EH (cell line): ENCODE data around the gene PLEKHA1.

Source experiments
- DNase-seq: peaks from one replicate; pipeline ENCODE4 v3.0.0-alpha.2; 2015; ENCODE audit warnings: low read depth

The PLEKHA1 gene

DNA sequence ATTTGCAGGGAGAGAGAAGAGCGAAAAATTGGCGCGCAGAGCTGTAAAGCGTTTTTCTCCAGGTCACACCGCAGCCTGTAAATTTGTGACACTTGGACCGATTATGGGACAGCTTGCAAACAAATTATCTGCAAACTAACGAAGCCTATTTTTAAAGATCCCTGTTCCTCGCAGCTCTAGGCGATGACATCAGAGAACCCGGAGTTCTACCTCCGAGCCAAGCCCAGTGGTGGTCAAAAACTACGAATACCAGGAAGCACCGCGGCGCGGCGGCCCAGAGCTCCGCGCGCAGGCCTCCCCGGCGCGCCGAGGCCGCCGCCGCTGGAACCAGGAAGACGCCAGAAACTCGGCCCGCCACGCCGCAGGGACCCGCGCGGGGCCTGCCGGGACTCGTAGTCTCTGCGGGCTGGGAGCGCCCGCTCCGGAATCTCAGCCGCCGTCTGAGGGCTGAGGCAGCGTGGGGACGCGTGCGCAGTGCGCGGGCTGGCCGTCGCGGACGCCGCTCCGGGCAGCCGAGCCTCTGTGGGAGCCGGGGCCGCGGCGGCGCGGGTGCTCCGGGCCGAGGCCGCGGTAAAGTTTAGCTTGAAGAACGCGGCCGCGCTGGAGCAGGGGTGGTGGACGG lies at the start of gene PLEKHA1:
PLEKHA1 (plus strand) TSS at position 472 of the 622 bp plus-strand sequence. CDS start 18,493 bp downstream, outside the sequence.
- DNase-seq = peak; percentile 95

GRCh38 chr10:122325235-122325634 lies 49.3 kb upstream of the PLEKHA1 start:
- no peak for DNase-seq

DNA sequence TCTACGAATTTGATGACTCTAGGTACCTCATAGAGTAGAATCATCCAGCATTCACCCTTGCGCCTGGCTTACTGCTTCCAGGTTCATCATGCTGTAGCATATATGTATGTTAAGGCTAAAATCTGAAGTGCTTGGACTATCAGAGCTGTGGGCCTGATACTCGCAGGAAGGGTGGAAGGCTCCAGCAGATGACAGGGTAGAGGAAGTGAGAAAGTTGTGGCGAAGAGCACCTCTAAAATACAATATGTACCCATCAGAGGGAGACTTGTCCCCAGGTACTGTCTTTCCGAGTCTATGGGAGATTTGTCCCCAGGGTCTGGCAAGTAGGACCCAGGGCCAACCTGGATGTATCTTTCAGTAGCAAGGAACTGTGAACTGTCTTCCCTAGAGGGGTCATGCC lies 48.1 kb upstream of the PLEKHA1 start:
- DNase-seq = no peak

- no peak for DNase-seq
Observed at GRCh38 chr10:122326806-122327205, 47.7 kb upstream of the PLEKHA1 start.

- no peak for DNase-seq
Observed at GRCh38 chr10:122327237-122328206, 47.0 kb upstream of the PLEKHA1 start.

DNA sequence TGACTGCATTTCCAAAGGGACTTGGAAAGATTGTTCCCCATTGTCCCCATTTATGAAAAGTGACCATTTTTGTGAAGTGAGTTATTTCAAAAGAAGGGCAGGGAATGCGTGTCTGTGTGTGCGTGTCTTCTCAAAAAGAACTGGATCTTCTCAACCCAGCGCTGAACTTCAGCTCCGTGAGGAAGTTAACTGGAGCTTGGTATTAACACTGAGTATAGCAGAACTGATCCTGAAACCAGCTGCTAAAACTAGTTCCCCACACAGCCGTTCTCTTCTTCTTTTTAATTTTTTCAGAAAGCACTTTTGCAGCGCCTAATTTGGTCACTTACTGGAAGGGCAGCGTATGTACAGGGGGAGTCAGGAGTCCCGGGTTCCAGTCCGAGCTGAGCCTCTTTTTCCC lies 45.8 kb upstream of the PLEKHA1 start:
- DNase-seq = no peak

GRCh38 chr10:122329416-122329815 lies 45.1 kb upstream of the PLEKHA1 start:
- no peak for DNase-seq

DNA sequence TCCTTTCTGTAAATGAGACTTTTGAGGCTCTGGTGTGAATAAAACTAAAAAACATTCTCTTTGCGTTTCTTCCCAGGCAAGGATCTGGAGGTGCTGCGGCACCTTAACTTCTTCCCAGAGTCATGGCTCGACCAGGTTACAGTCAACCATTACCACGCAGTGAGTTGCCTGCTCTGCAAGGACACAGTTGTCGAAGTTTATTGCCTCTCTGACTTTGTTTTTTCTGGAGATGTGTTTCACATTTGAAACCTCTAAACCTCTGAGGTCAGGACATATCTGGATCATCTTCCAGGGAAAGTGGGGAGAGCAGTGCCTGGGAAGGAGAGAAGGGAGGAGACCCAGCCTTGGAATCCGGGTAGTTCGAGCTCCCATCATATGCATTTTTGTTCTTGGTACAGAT lies 43.4 kb upstream of the PLEKHA1 start:
- DNase-seq = no peak

DNA sequence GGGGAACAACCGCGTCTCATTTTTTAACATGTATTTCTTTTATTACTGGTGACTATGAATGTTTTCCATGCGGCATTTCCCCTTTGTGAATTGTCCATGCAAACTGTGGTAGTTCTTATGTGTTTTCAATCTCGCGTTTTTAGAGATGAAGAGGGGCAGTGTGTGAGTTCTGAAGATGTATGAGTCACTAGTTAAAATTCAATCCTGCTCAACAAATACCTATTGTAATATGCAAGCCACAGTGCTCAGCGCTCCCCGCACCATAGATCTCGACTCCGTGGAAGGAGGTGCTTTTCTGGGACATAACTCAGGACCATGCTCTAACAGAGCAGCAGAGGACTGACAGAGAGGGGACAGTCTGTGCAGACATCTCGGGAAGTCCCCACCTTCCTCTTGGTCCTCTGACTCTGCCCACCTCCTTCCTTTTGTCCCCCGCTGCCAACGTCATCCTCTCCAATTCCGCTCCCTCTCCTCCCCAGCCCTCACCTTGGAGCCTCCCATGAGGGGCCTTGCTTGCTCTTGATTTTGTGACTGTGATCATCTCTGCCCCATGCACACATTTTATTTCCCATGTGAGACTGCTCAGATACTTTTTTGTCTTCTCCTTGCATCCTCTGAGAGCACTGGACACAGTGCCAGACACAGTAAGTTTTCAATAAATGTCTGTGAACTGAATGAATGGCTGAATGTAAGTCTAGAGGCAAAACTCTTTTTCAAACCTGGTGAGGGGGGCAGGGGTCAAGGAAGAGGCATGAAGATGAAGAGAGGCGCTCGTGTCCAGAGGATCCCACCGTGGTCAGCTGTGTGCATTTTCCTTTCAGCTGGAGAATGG lies 42.7 kb upstream of the PLEKHA1 start:
- no peak for DNase-seq

DNA sequence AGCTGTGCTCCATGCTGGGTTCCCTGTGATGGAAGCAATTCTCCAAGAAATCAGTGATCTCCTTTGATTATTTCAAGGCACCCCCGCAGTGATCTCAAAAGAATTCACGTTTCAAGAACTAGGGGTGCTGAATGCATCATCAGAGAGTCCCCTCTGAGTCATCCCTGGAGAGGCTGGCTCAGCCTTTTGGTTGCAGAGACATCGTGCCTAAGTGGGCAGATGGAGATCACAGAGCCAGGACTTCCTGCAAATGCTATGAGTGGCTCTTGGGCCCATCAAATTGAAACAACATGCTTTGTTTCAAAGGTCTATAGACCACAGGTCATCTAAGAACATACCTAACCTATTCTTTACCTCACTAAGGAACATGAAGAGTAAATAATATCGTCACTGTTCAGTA lies 41.5 kb upstream of the PLEKHA1 start:
- DNase-seq = peak; percentile 7

DNA sequence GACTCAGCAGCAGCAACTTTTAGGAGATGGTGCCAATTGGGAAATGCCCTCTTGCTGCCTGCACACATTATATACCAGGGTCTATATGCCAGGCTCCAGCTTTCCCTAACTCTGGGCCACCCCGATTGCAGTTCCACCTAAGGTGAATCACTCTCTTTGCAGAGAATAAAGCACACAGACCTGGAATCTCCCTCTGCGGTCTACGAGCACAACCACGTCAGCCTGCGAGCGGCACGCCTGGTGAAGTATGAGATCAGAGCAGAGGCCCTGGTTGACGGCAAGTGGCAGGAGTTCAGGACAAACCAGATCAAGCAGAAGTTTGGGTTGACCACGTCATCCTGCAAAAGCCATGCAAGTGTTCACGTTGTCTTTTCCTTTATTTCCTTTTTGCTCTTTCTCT lies 38.2 kb upstream of the PLEKHA1 start:
- DNase-seq = no peak

DNA sequence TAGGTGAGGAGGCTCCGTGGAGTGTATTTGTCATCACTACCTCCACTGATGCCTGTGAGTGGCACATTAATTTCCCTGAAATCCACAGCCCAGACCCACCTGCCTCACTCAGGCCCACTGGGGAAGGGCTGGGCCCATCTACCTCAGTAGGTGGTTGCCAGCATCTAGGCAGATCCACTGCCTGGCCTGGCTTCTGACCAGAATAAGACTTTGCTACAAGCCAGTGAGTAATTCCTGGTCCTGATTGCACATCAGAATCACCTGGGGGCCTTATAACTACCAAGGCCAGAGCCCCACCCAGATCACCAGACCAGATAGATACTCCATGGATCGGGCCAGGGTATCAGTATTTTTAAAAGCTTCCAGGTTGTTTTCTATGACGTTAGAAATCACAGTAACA lies 37.5 kb upstream of the PLEKHA1 start:
- DNase-seq = no peak

DNA sequence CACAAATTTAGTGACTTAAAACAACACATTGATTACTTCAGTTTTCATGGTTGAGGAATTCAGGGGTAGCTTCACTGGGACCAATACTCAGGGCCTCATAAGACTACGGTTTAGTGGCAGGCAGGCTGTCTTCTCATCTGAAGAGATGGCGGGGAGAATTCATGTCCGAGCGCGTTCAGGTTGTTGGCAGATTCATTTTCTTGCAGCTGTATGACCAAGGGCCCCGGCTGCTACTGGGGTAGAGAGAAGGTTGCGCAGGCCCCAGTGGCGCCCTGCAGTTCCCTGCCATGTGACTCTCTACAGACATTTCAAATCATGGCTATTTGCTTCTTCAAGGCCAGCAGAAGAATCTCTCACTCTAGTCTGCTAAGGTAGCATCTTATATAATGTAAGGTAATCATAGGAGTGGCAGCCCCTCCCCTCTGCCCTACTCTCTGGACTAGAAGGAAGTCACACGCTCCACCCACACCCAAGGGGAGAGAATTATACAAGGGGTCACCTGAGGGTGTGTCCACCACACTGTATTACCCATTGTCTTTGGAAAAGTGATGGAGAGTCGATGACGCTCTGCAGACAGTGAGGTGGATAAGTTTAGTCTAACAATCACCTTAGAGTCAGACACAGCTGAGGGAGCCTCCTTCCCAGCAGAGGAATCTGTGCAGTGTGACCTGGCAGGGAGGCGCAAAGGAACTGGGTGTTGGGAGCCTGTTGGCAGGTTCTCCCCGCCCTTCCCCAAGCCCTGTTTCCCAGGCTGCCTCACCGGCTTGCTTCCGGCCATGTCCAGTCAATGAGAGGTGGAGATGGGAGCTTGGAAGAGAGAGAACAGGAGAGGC lies 35.7 kb upstream of the PLEKHA1 start:
- no peak for DNase-seq

GRCh38 chr10:122341141-122341810 lies 33.2 kb upstream of the PLEKHA1 start:
- DNase-seq = no peak

GRCh38 chr10:122342293-122343134 lies 32.0 kb upstream of the PLEKHA1 start:
- DNase-seq = peak; percentile 71

DNA sequence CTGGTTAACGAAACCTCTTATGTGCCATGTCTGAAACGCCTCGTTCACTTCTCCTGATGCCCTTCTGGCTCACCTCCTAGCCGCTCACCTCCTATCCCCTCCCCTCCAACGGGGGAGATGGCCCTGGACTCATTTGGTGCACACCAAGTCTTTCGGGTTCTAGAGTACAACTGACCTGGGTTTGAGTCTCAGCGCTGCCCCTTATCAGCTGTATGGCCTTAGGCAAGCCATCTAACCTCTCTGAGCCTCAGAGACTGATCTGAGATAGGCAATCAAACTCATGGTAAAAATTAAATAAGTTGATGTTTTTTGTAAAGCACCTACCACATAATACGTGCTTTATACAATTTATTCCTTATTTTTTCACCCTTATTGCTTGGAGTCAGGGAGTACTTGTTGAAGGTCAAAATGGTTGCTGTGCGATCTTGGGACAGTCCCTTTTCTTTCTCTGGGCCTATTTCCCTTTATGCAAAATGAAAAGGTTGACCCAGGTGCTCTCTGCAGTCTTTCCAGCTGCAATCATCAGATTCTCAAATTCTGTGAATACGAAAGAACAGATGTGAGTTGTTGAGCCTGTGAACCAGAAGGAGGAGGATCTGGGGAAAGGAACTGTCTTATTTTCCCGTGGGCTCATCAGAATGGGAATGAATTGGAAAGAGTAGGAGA lies 31.2 kb upstream of the PLEKHA1 start:
- no peak for DNase-seq

DNA sequence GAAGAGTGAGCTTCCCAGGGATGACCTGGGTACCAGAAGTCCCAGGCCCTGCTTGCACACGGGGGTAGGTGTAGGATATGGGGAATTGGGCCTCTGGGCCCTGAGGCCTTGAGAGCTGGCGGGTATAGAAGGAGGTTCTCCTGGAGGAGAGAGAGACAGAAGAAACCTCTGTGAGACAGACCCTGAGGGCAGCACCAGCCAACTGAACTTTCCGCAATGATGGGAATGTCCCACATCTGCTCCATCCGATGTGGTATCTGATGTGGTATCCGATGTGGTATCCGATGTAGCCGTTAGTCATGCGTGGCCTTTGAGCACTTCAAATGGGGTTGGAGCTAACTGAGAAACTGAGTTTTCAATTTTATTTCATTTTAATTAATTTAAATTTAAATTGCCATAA lies 30.6 kb upstream of the PLEKHA1 start:
- no peak for DNase-seq

DNA sequence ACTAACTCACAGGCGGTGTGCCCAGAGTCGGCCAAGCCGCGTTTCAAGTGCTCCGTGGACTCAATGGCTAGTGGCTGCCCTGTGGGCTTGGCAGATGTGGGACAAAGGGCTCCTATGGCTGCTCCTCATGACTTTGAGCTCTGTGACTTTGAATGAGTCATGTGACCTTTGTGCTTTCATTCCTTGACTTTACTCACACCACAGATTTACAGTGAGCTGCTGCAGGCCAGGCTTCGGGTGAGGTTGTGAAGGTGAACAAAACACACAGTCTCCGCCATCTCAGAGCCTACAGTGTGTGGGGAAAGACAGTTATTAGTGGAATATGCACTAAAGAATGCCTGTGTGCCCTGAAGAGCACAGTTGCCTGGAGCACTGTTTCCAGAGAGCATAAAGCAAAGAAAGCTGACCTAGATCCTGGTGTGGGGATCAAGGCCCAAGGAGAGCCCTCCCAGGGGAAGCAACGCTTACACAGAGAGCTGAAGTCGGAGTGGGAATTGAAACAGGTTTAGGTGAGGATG lies 29.7 kb upstream of the PLEKHA1 start:
- DNase-seq = peak; percentile 32

- DNase-seq = no peak
Observed at GRCh38 chr10:122346326-122346950, 28.1 kb upstream of the PLEKHA1 start.
